GM21529 (cell line): Measurements from ENCODE around the gene ASRGL1.
A peak's percentile ranks its signal among the peaks of the same experiment; 100 is the strongest.
"Not testable (repeated sequence)": the region's sequence is repeated elsewhere in the genome, so short reads cannot be mapped to it uniquely, and the experiment has no call there.

Experiments
- ATAC-seq: cut with Tn5 transposase; IDR thresholded peaks from one replicate; pipeline ENCODE4 v1.9.1; 2021; ENCODE audit not compliant: unreplicated experiment

ASRGL1 gene

DNA sequence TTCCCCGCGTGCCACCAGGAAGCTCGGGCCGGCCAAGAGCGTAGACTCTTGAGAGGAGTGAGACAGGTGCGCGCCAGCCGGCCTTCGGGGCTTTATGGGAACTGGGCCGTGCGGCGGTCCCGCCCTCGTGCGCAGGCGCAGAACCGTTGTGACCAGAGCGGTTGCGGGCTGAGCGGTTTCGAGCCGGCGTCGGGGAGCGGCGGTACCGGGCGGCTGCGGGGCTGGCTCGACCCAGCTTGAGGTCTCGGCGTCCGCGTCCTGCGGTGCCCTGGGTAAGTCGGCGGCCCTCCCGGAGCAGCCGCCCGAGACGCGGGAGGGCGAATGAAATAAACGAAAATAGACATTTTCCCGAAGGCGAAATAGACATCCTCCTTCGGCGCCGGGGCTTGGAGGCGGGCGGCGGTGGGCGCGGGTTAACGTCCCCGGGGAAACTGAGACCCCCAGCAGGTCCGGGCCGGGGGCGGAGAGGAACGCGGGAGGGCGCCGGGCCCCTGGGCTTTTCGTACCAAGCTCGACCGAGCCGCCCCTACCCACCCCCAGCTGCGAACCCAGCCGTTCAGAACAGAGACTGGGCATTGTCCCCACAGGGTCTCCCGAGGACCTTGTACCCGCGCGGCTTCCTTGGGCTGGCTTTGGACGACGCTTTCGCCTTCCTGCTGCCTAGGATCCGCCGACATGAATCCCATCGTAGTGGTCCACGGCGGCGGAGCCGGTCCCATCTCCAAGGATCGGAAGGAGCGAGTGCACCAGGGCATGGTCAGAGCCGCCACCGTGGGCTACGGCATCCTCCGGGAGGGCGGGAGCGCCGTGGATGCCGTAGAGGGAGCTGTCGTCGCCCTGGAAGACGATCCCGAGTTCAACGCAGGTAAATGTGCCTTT lies at the start of gene ASRGL1:
Gene ASRGL1, plus strand, starts transcription at position 146 of the 879 bp plus-strand sequence. Its CDS starts 530 bp downstream, at position 676.
- peak; percentile 64 for ATAC-seq

- ATAC-seq, result no peak
Measured at GRCh38 chr11:62295504-62295903, 41.7 kb upstream of the ASRGL1 start.

DNA sequence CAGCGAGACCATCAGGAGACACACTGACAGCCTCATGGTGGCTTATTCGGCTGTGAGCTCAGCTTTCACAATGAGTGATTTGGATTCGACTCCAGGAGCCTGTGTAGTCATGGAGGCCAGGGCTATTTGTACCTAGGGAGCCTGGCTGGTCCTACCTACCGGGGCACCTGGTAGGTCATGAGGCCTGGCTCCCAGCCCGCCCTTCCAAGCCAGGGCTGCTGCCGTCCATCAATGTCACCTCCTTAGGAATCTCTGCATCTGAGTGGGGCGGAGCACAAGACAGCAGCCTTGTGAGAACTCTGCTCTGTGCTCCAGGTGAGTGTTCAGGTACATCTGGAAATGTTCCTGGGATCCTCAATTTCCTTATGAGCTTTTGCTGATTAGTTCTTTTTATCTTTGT lies 38.3 kb upstream of the ASRGL1 start, which contains the start of gene SCGB1D4:
Gene SCGB1D4, minus strand, starts transcription at position 101 of the 400 bp plus-strand sequence. Its CDS starts 65 bp downstream, at position 36.
- ATAC-seq, result no peak

GRCh38 chr11:62306227-62306626 lies 31.0 kb upstream of the ASRGL1 start:
- ATAC-seq, result no peak

DNA sequence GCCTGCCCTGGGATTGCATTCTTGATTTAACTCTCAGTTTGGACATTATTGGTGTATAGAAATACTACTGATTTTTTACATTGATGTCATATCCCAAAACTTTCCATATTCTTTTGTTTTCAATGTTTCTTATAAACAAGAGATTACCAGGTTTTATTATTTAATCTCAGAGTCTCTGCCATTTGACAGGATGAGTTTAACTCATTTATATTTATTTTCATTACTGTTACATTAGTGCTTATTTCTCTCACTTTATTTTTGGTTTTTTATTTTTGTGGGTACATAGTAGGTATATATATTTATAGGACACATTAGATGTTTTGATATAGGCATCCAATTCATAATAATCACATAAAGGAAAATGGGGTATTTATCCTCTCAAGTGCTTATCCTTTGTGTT lies 29.3 kb upstream of the ASRGL1 start:
- ATAC-seq, result no peak

DNA sequence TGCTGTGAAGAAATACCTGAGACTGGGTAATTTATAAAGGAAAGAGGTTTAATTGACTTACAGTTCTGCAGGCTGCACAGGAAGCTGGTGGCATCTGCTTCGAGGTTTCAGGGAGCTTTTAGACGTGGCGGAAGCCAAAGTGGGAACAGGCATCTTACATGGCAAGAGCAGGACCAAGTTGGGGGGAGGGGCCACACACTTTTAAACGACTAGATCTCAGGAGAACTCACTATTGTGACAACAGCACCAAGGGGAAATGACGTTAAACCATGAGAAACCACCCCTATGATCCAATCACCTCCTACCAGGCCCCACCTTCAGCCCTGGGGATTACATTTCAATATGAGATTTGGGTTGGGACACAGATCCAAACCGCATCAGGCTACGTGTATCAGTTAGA lies 27.3 kb upstream of the ASRGL1 start:
- ATAC-seq, result no peak

GRCh38 chr11:62315431-62315830 lies 21.8 kb upstream of the ASRGL1 start:
- no peak for ATAC-seq

DNA sequence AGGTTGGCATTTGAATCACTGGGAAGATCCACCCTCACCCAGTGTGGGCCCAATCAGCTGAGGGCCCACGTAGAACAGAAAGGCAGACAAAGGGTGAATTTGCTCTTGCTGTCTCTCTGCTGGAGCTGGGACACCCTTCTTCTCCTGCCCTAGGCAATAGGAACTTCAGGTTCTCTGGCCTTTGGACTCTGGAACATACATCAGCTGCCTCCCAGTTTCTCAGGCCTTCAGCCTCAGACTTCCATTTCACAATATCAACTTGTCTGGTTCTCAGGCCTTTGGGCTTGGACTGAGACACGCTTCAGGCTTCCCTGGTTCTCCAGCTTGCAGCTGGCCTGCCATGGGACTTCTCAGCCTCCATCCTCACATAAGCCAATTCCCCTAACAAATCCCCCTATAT lies 14.7 kb upstream of the ASRGL1 start:
- no peak for ATAC-seq

GRCh38 chr11:62324731-62325556 lies 12.3 kb upstream of the ASRGL1 start:
- no peak for ATAC-seq

GRCh38 chr11:62325781-62326180 lies 11.5 kb upstream of the ASRGL1 start:
- not testable (repeated sequence) for ATAC-seq

DNA sequence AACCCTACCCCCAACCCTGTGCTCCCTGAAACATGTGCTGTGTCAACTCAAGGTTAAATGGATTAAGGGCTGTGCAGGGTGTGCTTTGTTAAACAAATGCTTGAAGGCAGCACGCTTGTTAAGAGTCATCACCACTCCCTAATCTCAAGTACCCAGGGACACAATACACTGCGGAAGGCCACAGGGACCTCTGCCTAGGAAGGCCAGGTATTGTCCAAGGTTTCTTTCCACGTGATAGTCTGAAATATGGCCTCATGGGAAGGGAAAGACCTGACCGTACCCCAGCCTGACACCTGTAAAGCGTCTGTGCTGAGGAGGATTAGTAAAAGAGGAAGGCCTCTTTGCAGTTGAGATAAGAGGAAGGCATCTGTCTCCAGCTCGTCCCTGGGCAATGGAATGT lies 10.5 kb upstream of the ASRGL1 start:
- ATAC-seq, result not testable (repeated sequence)

- ATAC-seq, result not testable (repeated sequence)
Measured at GRCh38 chr11:62327541-62327940, 9.7 kb upstream of the ASRGL1 start.

DNA sequence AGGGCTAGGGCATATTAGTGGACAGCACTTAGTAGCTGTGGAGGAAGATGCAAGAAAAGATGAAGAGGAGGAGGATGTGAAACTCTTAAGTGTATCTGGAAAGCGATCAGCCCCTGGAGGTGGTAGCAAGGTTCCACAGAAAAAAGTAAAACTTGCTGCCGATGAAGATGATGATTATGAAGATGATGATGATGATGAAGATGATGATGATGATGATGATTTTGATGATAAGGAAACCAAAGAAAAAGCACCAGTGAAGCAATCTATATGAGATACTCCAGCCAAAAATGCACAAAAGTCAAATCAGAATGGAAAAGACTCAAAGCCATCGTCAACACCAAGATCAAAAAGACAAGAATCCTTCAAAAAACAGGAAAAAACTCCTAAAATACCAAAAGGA lies 6.0 kb upstream of the ASRGL1 start:
- not testable (repeated sequence) for ATAC-seq

DNA sequence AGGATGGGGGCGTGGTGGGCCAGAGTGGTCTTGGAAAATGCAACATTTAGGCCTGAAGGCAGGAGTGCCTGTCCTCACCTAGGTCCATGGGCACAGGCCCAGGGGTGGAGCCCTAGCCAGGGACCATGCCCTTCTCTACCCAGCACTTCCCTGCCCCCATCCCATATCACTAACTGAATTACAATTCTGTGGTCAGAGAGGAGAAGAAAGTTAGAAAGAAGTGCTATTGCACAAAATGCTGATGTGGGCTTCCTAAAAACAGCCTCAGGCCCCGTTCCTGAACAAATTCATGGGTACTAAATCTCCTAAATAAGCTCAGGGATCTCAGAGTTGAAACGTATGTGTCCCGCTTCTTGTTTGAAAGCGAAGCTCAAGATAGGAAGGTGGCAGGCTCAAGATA lies 3.5 kb upstream of the ASRGL1 start:
- ATAC-seq, result no peak

DNA sequence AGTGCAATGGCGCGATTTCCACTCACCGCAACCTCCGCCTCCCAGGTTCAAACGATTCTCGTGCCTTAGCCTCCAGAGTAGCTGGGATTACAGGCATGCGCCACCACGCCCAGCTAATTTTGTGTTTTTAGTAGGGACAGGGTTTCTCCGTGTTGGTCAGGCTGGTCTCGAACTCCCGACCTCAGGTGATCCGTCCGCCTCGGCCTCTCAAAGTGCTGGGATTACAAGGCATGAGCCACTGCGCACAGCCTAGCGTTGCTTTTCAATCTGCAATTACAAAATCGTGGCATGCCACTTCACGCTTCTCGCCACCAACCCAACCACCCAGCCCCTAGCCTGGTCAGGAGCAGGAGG lies 322 bp upstream of the ASRGL1 start:
- ATAC-seq, result not testable (repeated sequence)

- ATAC-seq, result no peak
Measured at GRCh38 chr11:62338218-62338617, 970 bp downstream of the ASRGL1 start.

GRCh38 chr11:62340269-62340901 lies 3.1 kb downstream of the ASRGL1 start:
- no peak for ATAC-seq

DNA sequence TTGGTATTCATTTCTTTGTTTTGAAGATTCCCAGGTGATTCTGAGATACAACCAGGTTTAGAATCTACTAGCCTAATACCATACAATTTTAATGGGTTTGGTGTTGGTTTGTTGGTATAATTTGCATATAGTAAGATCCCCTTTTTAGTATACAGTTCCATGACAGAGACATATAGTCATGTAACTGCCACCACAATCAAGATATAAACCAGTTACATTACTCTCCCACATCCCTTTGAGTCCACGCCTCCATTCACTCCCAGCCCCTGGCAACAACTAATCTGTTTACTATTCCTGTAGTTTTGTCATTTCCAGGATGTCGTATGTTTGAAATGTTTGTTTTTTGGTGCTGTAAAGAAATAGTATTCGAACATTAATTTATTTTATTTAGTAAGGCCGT lies 4.3 kb downstream of the ASRGL1 start:
- no peak for ATAC-seq

DNA sequence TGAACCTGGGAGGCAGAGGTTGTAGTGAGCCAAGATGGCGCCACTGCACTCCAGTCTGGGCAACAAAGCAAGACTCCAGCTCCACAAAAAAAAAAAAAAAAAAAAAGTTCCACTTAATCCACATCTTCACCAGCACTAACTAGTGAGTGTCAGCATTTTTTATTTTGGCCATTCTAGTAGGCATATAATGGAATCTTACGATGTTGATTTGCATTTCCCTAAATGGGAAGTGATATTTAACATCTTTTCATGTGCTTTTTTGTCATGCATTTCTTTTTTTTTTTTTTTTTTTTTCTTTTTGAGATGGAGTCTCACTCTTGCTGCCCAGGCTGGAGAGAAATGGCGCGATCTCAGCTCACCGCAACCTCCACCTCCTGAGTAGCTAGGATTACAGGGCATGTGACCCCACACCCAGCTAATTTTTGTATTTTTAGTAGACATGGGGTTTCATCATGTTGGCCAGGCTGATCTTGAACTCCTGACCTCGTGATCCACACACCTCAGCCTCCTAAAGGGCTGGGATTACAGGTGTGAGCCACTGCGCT lies 6.5 kb downstream of the ASRGL1 start:
- not testable (repeated sequence) for ATAC-seq

GRCh38 chr11:62344210-62344609 lies 7.0 kb downstream of the ASRGL1 start:
- no peak for ATAC-seq

- ATAC-seq, result no peak
Measured at GRCh38 chr11:62345861-62346260, 8.6 kb downstream of the ASRGL1 start.
